ENCODE measurements around the gene FBXL20.

- TF ChIP-seq HDGF (IDR thresholded peaks at IDR 0.05) (no peak), RAD21 (CRISPR knock-in tag; conservative IDR thresholded peaks at IDR 0.05 in 1 of 2, IDR thresholded peaks at IDR 0.05 in 1 of 2) (no peak), EP300 (IDR thresholded peaks at IDR 0.05; ENCODE audit: low read length) (no peak), TEAD4 (IDR thresholded peaks at IDR 0.05; ENCODE audit: low read length) (no peak), TEAD4 (CRISPR knock-in tag; IDR thresholded peaks at IDR 0.05; ENCODE audit: borderline replicate concordance) (no peak), ZNF780A (CRISPR knock-in tag; IDR thresholded peaks at IDR 0.05) (no peak), POLR2A (conservative IDR thresholded peaks at IDR 0.05) (no peak), SMARCE1 (IDR thresholded peaks at IDR 0.05) (no peak; the same call in 1 of the 2 replicates), HMGN3 (IDR thresholded peaks at IDR 0.05; ENCODE audit: borderline replicate concordance, extremely low read depth, insufficient read length, low read depth, low read length) (no peak), CBX2 (IDR thresholded peaks at IDR 0.05; ENCODE audit: insufficient read depth, low read length, poor library complexity, severe bottlenecking) (no peak), MYNN (IDR thresholded peaks at IDR 0.05) (no peak), MYNN (CRISPR knock-in tag; IDR thresholded peaks at IDR 0.05) (no peak), MAFF (IDR thresholded peaks at IDR 0.05; ENCODE audit: low read length) (no peak), IRF1 (CRISPR knock-in tag; IDR thresholded peaks at IDR 0.05; ENCODE audit: borderline replicate concordance) (no peak), GABPB2 (CRISPR knock-in tag; conservative IDR thresholded peaks at IDR 0.05) (no peak)
- TF ChIP-seq, protein P1, sequence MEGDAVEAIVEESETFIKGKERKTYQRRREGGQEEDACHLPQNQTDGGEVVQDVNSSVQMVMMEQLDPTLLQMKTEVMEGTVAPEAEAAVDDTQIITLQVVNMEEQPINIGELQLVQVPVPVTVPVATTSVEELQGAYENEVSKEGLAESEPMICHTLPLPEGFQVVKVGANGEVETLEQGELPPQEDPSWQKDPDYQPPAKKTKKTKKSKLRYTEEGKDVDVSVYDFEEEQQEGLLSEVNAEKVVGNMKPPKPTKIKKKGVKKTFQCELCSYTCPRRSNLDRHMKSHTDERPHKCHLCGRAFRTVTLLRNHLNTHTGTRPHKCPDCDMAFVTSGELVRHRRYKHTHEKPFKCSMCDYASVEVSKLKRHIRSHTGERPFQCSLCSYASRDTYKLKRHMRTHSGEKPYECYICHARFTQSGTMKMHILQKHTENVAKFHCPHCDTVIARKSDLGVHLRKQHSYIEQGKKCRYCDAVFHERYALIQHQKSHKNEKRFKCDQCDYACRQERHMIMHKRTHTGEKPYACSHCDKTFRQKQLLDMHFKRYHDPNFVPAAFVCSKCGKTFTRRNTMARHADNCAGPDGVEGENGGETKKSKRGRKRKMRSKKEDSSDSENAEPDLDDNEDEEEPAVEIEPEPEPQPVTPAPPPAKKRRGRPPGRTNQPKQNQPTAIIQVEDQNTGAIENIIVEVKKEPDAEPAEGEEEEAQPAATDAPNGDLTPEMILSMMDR (IDR thresholded peaks at IDR 0.05 in 2 of 3, conservative IDR thresholded peaks at IDR 0.05 in 1 of 3; ENCODE audit: insufficient read depth in 2 of 3, low read depth in 1 of 3, low read length in 3 of 3) = no peak
Measured at GRCh38 chr17:39325528-39326240, 75.7 kb downstream of the FBXL20 start.
